ENCODE data around the gene STPG1. TPM values are rescaled to one million over a fixed set of nuclear protein-coding genes. Genes with fewer than 3 reads are reported as not detected.

Gene STPG1
- total and polyA plus RNA-seq, 2 of the 13 experiments (the other 11 are each of a cell fraction or from before 2014, with no cell fraction given), result 3.4 to 4.3 TPM

DNA sequence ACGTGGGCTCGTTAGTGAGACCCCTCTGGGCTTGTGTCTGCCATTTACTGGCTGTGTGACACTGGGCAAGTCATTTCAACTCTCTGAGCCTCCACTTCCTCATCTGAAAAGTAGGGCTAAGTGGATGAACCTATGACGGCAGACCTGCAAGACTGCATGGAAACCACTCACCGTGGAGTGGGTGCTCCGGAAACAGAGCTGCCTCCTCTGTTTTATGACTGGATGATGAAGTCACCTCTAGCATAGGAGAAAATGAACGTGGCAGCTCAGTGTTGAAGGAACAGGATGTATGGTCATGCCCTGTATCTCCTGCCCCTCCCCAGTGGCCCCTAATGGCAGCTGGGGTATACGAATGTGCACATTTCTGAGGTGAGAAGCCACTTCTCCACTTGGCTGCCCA lies 40.5 kb downstream of the STPG1 start:
- Histone ChIP-seq H3K4me2 (ENCODE audit: low read depth, low read length) (no peak overlapping the region), H3K4me1 (ENCODE audit: insufficient read depth, low read length) (no peaks in the 10 kb centered on the region), H3K9me3 (ENCODE audit: low read length) (no peaks in the 10 kb centered on the region), H3K4me3 (replicated peaks in 1 of 3; ENCODE audit: insufficient read depth in 1 of 3, low read depth in 2 of 3, low read length in 3 of 3) (no peak overlapping the region), H3K27ac (ENCODE audit: extremely low read length, insufficient read depth, low read length) (no peak overlapping the region), H3K9ac (ENCODE audit: insufficient read depth, low read depth, low read length) (no peak overlapping the region), H3K27me3 (ENCODE audit: control insufficient read depth in 1 of 2, insufficient read depth in 2 of 2, low read length in 2 of 2) (no peaks in the 10 kb centered on the region), H3K79me2 (ENCODE audit: insufficient read depth, low read length) (no peaks in the 10 kb centered on the region), H2AFZ (ENCODE audit: low read length) (no peak overlapping the region), H3K36me3 (replicated peaks in 1 of 2; ENCODE audit: control insufficient read depth in 1 of 2, insufficient read depth in 2 of 2, low read length in 2 of 2) (no peaks in the 10 kb centered on the region), H4K20me1 (ENCODE audit: insufficient read depth, low read length) (no peaks in the 10 kb centered on the region)
- intact Hi-C loops (cut with micrococcal nuclease; ENCODE audit: unreplicated experiment), result no loop called here
- in situ Hi-C loops (cut with HindIII; ENCODE audit: extremely low pct_ligation_motif_present, low pct_unique_long_range_greater_than_20kb), result no loop called here
- no TSS peak for BruUV-seq (replicated peaks)
- 80% methylated on average over 7 of the region's 7 CpGs for WGBS (ENCODE audit: low lambda C conversion rate)
- ChIA-PET POLR2A (no interaction called here), CTCF (ENCODE audit: low intra/inter-chr PET ratio, low total read pairs) (no interaction called here)
- DNase-seq (ENCODE audit: low spot score) (no peak), ATAC-seq (no peak), FAIRE-seq (no peak)
- TF ChIP-seq ZNF629 (CRISPR knock-in tag; conservative IDR thresholded peaks at IDR 0.05), result no peak
- no peak for TF ChIP-seq STAG1 (CRISPR knock-in tag; IDR thresholded peaks at IDR 0.05)
- TF ChIP-seq, protein P1, sequence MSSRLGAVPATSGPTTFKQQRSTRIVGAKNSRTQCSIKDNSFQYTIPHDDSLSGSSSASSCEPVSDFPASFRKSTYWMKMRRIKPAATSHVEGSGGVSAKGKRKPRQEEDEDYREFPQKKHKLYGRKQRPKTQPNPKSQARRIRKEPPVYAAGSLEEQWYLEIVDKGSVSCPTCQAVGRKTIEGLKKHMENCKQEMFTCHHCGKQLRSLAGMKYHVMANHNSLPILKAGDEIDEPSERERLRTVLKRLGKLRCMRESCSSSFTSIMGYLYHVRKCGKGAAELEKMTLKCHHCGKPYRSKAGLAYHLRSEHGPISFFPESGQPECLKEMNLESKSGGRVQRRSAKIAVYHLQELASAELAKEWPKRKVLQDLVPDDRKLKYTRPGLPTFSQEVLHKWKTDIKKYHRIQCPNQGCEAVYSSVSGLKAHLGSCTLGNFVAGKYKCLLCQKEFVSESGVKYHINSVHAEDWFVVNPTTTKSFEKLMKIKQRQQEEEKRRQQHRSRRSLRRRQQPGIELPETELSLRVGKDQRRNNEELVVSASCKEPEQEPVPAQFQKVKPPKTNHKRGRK (CRISPR knock-in tag; IDR thresholded peaks at IDR 0.05), result no peak
- no peak for TF ChIP-seq ZNF773 (CRISPR knock-in tag; IDR thresholded peaks at IDR 0.05; ENCODE audit: borderline replicate concordance)
- TF ChIP-seq ZFP90 (CRISPR knock-in tag; IDR thresholded peaks at IDR 0.05; ENCODE audit: borderline replicate concordance), result no peak
- TF ChIP-seq, protein P2, sequence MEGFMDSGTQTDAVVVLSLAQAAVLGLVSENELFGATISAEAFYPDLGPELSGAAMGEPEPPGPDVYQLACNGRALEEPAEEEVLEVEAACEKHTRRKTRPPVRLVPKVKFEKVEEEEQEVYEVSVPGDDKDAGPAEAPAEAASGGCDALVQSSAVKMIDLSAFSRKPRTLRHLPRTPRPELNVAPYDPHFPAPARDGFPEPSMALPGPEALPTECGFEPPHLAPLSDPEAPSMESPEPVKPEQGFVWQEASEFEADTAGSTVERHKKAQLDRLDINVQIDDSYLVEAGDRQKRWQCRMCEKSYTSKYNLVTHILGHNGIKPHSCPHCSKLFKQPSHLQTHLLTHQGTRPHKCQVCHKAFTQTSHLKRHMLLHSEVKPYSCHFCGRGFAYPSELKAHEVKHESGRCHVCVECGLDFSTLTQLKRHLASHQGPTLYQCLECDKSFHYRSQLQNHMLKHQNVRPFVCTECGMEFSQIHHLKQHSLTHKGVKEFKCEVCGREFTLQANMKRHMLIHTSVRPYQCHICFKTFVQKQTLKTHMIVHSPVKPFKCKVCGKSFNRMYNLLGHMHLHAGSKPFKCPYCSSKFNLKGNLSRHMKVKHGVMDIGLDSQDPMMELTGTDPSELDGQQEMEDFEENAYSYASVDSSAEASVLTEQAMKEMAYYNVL (CRISPR knock-in tag; IDR thresholded peaks at IDR 0.05; ENCODE audit: borderline replicate concordance), result no peak
- TF ChIP-seq ATRX (CRISPR knock-in tag; IDR thresholded peaks at IDR 0.05; ENCODE audit: borderline replicate concordance), result no peak
- TF ChIP-seq ZBTB38 (CRISPR knock-in tag; IDR thresholded peaks at IDR 0.05), result no peak
- TF ChIP-seq ZNF260 (CRISPR knock-in tag; IDR thresholded peaks at IDR 0.05; ENCODE audit: borderline replicate concordance, low read depth), result no peak
- TF ChIP-seq, protein P3, sequence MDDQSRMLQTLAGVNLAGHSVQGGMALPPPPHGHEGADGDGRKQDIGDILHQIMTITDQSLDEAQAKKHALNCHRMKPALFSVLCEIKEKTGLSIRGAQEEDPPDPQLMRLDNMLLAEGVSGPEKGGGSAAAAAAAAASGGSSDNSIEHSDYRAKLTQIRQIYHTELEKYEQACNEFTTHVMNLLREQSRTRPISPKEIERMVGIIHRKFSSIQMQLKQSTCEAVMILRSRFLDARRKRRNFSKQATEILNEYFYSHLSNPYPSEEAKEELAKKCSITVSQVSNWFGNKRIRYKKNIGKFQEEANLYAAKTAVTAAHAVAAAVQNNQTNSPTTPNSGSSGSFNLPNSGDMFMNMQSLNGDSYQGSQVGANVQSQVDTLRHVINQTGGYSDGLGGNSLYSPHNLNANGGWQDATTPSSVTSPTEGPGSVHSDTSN (CRISPR knock-in tag; IDR thresholded peaks at IDR 0.05; ENCODE audit: borderline replicate concordance), result no peak

Data from HepG2 (cell line).